Activated CD8-positive, alpha-beta memory T cell treated with anti-CD3 and anti-CD28 coated beads, Interleukin-2, amount 50 U/mL, for 1 hour (primary cell): ENCODE data around the gene EPHA2.

ENCODE experiments used
- DNase-seq: peaks from one replicate; pipeline ENCODE4 v3.0.0-alpha.2; 2020; ENCODE audit errors: extremely low read depth

EPHA2 gene

DNA sequence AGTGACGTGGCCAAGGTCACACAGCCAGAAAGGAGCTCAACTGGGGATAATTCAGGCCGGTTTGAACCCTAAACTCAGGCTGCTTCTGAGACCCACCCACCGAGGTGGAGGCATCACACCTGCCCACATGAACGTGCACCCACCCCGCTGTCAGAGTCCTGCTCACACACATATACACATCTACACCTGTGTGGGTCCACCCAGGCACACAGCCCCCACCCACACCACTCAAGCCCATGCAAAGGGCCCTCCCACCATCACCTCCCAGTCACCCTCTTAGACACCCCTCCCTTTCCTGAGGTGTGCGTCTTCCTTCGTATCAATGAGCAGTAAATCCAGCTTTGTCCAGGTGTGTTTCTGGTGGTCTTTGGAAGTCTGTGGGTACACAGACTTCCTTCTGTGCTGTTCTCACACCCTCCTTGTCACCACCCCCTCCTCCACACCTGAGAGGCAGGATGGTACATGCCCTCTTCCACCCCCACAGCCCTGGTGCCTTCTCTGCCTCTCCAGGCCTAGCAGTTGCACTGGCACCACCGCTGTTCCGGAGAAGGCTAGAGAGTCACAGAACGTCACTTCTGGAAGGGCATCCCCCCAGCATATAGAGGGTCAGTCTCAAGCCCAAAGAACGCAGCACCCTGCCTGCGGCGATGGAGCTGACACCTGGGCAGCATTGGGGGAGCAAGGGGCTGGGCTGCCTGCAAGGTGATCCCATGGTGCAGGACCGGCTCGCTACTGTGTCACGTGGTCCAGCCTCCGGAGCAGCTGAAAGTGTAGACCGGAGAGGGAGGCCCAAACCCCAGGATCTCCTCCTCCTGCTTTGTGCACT lies 63.6 kb downstream of the EPHA2 start:
- DNase-seq = no peak

DNA sequence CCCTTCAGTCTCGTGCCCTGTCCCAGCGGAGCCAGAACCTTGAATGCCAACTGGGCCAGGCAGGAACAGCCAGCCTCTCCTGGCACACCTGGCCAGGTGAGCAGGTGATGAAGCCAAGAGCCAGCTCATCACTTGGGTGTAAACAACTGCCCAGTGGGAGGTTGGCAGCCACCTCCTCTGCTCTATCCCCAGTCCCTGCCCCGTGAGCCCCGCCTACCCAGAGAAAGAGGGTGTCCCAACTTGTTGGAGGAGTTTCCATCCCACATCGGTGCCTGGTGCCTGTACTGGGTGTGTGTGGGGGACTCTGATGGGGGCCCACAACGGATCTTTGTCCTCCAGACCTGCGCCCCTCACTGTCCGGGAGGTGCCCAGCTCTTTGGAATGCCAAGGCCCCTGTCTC lies 64.6 kb downstream of the EPHA2 start:
- DNase-seq = no peak

DNA sequence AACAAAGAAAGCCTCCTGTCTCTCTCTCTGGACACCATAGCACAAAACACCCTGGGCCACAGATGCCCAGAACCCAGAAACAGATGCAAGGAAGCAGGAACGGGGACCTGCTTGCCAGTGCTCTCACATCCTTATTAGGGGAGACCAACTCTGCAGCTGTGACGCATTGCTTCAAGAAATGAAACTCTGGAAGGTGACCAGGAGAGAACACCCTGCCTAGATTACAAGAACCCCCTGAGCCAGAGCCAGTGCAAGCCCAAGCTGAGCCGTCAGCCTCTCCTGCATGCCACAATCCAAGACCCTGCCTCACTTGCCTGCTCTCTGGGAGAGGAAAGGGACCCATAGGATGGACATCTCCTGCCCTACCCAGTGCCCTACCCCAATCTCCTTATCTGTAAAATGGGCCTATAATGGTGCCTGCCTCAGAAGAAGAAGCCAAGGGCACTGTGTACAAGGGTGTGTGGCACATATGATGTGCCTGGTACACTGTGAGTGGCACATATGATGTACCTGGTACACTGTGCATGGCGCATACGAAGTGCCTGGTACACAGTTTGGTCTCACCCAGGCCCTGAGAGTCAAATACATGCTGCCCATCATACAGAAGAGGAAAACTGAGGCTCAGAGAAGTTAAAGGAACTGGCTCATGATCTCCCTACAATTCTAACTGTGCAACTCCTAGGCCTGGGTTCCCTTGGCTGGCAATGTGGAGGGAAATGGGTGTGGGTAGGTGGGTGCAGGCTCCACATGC lies 65.6 kb downstream of the EPHA2 start:
- DNase-seq = no peak

DNA sequence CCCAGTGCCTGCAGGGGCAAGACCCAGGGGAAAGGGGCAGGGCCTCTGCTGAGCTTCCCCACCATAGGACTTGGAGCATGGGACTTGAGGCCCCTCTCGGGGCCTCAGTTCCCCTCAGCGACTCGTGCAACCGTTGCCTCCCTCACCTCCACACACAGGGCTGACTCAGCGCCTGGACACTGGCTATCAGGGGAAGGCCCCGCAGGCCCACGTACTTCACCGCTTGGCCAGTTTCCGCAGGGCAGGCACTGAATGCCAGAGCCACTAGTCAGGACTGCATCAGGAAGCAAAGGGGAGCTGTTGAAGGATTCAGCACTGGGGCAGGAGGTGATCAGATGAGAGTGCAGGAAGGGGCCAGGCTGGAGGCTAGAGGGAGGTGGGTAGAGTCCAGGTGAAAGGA lies 66.9 kb downstream of the EPHA2 start:
- DNase-seq = no peak

DNA sequence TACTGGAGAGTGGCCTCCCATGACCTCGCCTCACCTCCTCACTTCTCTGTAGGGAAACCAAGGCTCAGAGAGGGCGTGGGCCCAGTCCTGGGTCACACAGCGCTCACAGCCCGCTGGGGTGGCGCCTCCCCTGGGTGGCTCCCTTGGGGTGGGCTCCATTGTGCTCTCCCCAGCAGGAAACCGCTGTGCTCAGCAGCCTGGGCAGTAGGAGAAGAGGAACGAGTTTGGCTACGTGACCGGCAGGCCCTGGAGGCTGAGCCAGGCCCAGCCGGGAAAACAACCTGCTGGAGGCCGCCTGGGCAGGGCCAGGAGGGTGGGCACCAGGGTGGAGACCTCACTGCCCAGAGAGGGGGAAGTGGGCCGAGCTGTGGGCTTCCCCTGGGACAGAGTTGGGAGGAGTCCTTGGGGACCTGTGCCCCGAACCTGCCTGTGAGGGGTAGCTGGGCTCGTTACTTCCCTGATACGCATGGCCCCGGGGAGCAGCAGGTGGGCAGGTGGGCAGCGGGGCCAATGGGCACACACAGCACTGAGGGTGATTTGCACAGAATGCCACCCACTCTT lies 67.4 kb downstream of the EPHA2 start:
- no peak for DNase-seq

DNA sequence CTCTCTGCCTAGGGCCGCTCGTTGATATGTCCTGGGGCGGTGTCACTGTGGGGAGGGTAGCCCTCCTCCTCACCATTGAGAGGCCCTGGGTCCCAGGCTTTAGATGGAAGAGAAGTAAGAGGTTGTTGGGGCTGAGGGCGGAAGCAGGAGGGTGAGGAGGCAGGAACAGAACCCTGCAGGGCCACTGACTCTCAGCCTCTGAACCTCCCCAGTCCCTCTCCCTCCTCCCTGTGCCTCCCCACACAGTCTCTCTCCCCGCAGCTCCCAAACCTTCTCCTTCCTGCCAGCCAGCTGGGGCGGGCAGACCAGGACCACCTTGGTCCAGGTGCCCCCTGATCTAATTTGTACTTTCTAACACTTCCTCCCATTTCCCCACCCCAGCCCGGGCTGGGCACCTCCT lies 68.1 kb downstream of the EPHA2 start:
- DNase-seq = no peak

DNA sequence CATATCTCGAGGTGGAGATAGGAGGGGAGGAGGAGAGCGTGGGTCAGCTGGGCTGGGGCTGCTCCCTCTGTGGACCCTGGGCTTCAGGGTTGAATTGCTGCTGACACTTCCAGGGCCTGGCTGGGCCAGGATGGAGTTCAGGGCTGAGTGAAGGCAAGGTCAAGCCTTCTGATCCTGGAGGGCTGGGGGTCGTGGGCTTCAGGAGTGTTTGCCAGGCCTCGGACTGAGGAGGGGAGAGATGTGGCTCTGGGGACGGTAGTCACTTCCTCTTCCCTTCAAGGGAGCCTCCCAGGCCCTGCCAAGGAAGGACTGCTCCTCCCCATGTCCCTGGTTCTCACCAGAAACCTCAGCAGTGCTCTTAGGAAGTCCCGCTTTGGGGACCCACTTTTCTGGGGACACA lies 70.3 kb downstream of the EPHA2 start:
- no peak for DNase-seq

DNA sequence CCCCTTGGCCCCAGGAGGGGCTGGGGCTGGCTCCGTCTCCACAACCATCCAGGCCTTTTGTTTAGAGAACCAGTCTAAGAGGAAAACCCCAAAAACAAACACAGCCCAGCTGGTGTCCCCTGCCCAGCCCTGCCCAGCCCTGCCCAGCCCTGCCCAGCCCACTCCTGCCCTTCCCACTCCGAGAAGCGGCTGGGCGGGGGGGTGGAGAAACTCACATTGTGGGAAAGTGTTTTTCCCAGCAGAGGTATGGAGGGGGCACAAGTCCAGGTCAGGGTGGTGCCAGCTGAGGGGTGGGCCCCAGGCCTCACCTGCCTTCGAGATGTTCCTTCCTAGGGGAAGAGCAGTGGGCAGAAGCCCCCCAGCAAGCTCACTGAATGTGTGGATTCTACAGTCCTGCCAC lies 72.4 kb downstream of the EPHA2 start:
- DNase-seq = no peak

DNA sequence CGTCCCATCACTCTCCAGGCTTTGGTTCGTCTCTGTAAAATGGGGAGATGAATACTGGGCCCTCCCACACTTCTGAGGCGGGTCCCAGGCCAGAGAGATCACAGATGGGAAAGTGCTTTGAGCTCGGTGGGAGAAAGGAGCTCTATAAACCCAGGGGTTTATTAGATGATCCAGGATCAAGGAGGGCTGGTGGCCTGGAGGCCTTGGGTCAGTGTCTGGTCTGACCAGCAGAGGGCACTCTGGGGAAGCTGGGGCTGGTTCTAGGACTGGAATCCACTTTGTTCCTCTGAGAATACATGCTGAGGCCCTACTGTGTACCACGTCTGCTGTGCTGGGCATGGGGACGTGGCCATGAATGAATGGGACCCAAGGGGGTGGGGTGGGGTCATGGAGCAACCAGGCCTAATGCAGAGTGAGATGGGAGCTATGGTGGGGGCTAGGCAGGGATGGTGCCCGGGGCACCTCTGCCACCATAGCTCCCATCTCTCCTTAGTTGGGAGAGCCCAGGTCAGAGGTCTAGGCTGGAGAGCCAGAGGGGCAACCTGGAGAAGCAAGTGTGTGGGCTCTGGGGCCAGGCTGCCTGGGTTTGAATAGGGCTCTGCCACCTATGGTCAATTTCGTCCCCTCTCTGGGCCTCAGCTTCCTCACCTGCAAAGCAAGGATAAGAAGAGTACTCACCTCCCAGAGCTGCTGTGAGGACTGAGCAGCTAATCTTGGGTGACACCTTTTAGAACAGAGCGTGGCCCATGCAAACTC lies 73.4 kb downstream of the EPHA2 start:
- no peak for DNase-seq

DNA sequence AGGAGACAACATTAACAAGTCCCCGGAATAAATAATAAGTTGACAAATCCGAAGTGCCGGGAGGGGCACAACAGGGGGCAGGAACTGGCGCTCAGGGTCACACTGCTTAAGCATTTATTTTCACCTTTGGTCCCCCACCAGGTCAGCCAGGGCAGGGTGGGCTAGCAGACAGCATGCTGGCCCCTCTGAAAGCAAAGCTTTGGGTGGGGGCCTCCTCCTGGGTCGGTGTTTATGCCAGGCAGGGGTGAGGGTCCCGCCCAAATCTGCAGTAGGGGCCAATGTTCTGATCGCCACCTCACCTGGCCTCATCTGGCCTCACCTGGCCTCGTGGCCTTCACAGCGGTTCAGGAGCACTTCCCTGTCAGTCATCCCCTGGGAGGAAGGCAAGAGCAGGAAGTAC lies 74.2 kb downstream of the EPHA2 start:
- no peak for DNase-seq

DNA sequence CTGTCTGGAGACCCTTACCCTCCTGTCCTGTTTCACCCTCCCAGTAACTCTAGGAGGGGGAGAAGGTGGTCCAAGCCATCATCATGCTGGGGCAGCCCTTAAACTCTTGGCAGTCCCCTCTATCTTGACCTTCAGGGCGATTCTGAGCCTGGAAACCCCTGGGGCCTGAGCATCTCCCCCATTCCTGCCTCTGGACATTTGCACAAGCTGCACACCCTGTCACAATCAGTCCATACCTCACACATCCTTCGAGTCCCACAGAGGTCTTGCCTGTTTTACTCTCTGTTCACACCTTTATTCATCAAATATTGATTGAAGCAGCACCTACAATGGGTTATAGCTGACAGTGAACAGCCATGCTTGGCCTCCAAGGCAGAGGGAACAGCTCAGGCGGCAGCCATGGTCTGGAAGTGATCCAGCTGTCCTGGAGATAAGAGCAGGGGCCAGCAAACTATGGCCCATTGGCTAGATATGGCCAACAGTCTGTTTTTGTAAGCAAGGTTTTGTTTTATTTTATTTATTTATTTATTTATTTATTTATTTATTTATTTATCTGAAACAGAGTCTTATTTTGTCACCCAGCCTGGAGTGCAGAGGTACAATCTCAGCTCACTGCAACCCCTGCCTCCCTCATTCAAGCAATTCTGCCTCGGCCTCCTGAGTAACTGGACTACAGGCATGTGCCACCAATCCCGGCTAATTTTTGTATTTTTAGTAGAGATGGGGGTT lies 75.3 kb downstream of the EPHA2 start:
- DNase-seq = no peak

DNA sequence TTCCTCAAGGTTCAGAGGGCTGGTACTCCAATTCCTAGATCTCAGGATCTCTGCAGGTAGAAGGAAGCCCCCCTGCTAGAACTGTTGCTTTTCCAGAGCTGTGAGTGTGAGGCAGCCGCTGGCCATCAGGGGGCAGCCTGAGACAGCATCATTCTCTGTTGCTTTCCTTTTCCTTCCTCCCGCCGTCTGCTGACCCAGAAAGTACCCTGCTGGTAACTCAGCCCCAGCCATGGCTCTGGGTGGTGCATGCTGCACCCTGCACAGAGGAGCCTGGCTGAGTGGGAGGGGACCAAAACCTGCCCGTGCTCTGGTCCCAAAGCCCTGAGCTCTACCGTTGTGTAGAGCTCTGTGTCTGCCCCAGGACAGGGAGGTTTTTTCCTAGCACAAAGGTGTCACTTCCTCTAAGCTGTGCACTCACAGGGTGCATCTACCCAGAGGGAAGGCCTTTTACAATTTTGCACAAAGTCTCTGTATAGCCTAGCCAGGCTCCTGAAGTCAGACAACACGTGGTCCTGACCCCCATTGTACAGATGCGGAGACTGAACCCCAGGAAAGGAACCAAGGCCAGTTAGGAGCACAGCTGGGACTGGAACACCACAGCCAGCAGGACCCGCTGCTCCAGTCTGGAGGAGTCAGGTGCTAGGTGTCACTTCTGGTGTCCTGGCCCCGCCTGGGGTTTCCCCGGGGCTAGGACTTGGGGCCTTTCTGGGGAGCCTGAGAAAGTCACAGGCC lies 76.8 kb downstream of the EPHA2 start:
- peak; percentile 28 for DNase-seq

DNA sequence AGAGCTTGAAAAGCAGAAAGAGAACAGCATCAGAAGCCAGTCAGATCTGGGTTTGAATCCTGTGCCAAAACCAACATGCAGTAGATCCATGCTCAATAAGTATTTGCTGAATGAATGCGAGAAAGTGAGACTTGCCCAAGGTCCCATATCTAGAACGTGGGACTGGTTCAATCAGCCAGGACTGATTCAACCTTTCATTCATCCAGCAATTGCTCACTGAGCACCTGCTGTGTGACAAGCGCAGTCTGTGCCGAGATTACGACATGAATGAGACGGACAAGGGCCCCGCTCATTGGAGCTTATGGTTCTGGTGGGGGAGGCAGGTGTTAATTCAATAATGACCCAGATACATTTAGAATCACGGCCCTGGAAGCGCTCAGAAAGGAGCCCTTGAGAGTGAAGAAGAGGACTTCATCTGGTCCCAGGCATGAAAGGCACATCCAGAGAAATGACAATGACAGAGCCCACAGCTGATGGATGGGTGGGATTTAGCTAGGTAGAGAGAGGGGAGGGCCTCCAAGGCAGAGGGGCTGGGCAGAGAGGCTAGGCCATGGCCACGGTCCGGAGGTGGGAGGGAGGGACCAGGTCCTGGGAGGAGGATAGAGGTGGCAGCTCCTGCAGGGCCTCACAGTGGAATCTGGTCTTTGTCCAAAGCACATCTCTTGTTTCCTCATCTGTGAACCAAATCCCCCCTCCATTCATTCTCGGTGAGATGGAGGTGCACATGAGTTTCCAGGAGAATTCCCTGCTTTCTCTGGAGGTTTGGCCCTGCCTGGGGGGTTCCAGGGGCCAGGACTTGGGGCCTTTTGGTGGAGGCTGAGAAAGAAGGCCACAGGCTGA lies 78.2 kb downstream of the EPHA2 start:
- DNase-seq = no peak

DNA sequence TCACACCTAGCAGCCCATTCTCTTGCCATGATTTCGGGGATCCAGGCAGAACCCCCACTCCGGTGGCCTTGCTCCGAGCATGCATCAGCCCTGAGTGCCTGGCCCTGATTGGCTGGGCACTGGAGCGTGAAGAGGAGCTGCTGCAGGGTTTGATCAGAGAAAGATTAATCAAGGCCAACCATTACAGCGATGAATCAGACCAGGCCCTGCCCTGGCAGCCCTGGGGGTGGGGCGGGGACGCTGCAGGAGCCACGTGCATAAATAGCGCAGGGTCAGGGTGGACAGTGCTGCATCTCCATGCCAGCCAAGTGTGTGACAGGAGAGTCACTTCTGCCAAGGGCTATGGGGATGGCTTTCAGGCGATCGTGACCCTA lies 79.0 kb downstream of the EPHA2 start:
- DNase-seq = no peak

DNA sequence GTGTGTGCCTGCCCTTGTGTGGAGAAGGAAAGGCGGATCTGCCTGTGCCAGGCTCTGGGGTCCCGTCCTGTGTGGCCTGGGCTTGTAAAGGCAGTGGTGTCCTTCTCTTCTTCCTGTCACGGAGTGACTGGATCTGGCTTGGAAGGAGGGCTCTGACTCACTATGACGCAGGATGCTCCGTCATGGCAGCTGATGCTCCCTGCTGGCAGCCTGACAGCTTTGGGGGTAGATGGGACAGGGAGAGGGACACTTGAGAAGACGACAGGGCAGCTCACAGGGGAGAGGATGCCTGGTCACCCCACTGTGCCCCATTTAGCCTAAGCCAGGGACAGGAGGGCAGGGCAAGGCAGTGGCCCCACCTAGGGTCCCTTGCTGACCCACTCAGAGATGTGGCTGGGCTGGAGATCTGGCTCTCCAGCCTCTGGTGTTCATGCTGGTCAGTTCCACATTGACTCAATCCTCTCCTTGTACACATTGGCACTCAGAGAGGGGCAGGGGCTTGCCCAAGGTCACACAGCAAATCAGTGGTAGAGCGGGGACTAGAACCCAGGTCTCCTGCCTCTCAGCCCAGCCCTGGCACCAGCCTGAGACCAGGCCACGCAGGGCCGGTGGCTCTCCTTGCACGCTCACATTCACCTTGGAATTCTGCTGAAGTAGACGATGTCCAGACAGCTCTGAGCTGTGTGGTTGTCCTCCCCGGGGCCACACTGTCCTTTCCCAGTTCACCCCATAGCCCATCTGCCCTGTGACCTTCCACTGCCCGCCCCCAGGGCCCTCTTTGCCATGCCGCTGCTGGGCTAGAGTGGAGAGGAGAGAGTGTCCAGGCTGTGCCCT lies 79.6 kb downstream of the EPHA2 start:
- DNase-seq = no peak

DNA sequence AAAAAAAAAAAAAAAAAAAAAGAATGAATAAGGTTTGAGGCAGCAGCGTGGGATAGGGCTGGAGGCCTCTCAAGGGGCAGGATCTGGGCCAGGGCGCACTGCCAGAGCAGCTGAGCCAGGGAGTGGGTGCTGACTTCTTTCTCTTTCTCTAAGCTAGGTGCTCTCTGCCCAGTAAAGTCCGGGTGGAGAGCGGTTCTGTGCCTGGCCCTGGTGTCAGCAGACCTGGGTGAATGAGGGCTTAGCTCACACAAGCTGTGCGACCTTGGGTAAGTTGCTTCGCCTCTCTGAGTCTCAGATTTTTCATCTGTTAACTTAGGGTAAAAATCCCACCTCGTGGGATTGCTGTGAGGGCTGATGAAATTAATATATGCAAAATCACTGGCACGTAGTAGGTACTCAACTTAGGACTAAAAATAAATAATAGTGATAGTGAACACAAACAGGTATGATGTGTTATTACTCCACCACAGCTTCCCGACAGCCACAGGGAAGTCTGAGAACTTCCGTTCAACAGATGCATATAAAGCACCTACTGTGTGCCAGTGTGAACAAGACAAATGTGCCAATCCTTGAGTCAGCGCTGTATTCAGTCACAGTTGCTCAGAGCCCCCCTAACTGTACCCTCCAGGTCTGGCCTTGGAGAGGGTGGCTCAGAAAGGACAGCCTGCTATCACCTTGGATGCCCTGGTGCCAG lies 80.4 kb downstream of the EPHA2 start:
- no peak for DNase-seq
